ENCODE data around the gene LPAR6. TPM values are rescaled to one million over a fixed set of nuclear protein-coding genes. Genes with fewer than 3 reads are reported as not detected.

LPAR6 gene
- total RNA-seq, 1 donor from 2014 or later = 21.1 TPM

GRCh38 chr13:48370815-48371214 lies 42.1 kb downstream of the LPAR6 start:
- peaks cover 30% of the 10 kb centered on the region for H3K36me3 Mint-ChIP-seq
- no peaks in the 10 kb centered on the region for H3K4me1 Mint-ChIP-seq
- no peak overlapping the region for H3K4me3 Mint-ChIP-seq
- H3K9me3 Mint-ChIP-seq = peaks cover 7% of the 10 kb centered on the region
- TF ChIP-seq CTCF (IDR thresholded peaks at IDR 0.05; ENCODE audit: unreplicated experiment) = no peak
- H3K27me3 Mint-ChIP-seq (ENCODE audit: low read depth) = no peaks in the 10 kb centered on the region
- H3K27ac Mint-ChIP-seq = no peak overlapping the region
- no peak for DNase-seq (ENCODE audit: low spot score in 2 of 2, unreplicated experiment in 2 of 2)

GRCh38 chr13:48369988-48370387 lies 42.9 kb downstream of the LPAR6 start:
- peaks cover 30% of the 10 kb centered on the region for H3K36me3 Mint-ChIP-seq
- H3K27me3 Mint-ChIP-seq (ENCODE audit: low read depth) = no peaks in the 10 kb centered on the region
- H3K27ac Mint-ChIP-seq = no peak overlapping the region
- no peak for TF ChIP-seq CTCF (IDR thresholded peaks at IDR 0.05; ENCODE audit: unreplicated experiment)
- no peaks in the 10 kb centered on the region for H3K4me1 Mint-ChIP-seq
- peaks cover 4% of the 10 kb centered on the region for H3K9me3 Mint-ChIP-seq
- no peak overlapping the region for H3K4me3 Mint-ChIP-seq
- DNase-seq (ENCODE audit: low spot score in 2 of 2, unreplicated experiment in 2 of 2) = no peak

Other genes with a start within 250 kb of the LPAR6 start
- 244 to 250 TPM (median 249 TPM) in 3 replicates for gene ITM2B, start 179.9 kb downstream of the LPAR6 start, total RNA-seq
- gene RB1, start 109.4 kb downstream of the LPAR6 start, total RNA-seq = 30.1 to 35.1 TPM (median 34.7 TPM) in 3 replicates
- 20.3 to 21.6 TPM (median 20.6 TPM) in 3 replicates for gene RCBTB2, start 120.0 kb upstream of the LPAR6 start, total RNA-seq
- 3.5 to 3.9 TPM (median 3.5 TPM) in 3 replicates for gene CYSLTR2, start 240.8 kb upstream of the LPAR6 start, total RNA-seq